SK-N-SH (cell line): Measurements from ENCODE around the gene AGRP. TPM values are rescaled to one million over a fixed set of nuclear protein-coding genes. Genes with fewer than 3 reads are reported as not detected.

Experiments
- CTCF ChIA-PET: fragments of 300-600, 350-600 bp; formaldehyde crosslinking; extraction: SDS; loops from one replicate; lab custom pipeline; 2021; lab: Yijun Ruan, JAX
- POLR2A ChIA-PET: fragments of 350-600 bp; sonication (Branson Sonifier 250); formaldehyde crosslinking; extraction: SDS; loops from one replicate; lab custom pipeline; 2020; ENCODE audit warnings: antibody characterized with exemption, inconsistent platforms; lab: Yijun Ruan, JAX
- DNase-seq: peaks from one replicate; pipeline ENCODE4 v3.0.0; 2012
- H2AFZ ChIP-seq: fragments of 200-600 bp; sonication (generic); 2 replicates; pipeline ENCODE4 v1.8.1; 2016; ENCODE audit warnings: antibody characterized with exemption, mild to moderate bottlenecking, low read depth
- H3F3A ChIP-seq: fragments of 200-600 bp; sonication (generic); replicated peaks from 2 replicates; pipeline ENCODE3; 2016; ENCODE audit warnings: antibody characterized with exemption, mild to moderate bottlenecking; ENCODE audit not compliant: insufficient read depth
- H3K27ac ChIP-seq, 2 experiments: fragments of 200-500 bp in 1 of 2; fragments of 200-600 bp in 1 of 2; sonication (Bioruptor generic) in 1 of 2; sonication (generic), shearing (Covaris generic) in 1 of 2; 2 replicates each; pipeline versions ENCODE4 v1.5.1 to v1.6.1; 2014 to 2016; ENCODE audit warnings: low read depth in 2 of 2, inconsistent platforms in 1 of 2, low read length in 1 of 2, mild to moderate bottlenecking in 1 of 2, mixed read lengths in 1 of 2
- H3K27me3 ChIP-seq: fragments of 200-600 bp; sonication (generic), shearing (Covaris generic); 2 replicates; pipeline ENCODE4 v1.6.1; 2016; ENCODE audit warnings: mixed run types; ENCODE audit not compliant: insufficient read depth
- H3K36me3 ChIP-seq, 2 experiments: fragments of 200-500 bp in 1 of 2; fragments of 200-600 bp in 1 of 2; sonication (Bioruptor generic) in 1 of 2; sonication (generic) in 1 of 2; replicated peaks in 1 of 2; 2 replicates each; pipeline versions ENCODE3 to v1.5.1; 2014 to 2016; ENCODE audit warnings: low read length in 1 of 2, mild to moderate bottlenecking in 1 of 2; ENCODE audit not compliant: insufficient read depth in 2 of 2, control insufficient read depth in 1 of 2
- H3K4me1 ChIP-seq, 2 experiments: fragments of 200-500 bp in 1 of 2; fragments of 200-600 bp in 1 of 2; sonication (Bioruptor generic) in 1 of 2; sonication (generic), shearing (Covaris generic) in 1 of 2; 2 replicates each; pipeline versions ENCODE4 v1.5.1 to v1.6.1; 2014 to 2016; ENCODE audit warnings: low read depth in 1 of 2, low read length in 1 of 2, mixed run types in 1 of 2; ENCODE audit not compliant: insufficient read depth in 2 of 2, control insufficient read depth in 1 of 2
- H3K4me2 ChIP-seq: fragments of 200-600 bp; sonication (generic), shearing (Covaris generic); 2 replicates; pipeline ENCODE4 v1.6.1; 2017; ENCODE audit warnings: mixed run types
- H3K4me3 ChIP-seq, 2 experiments: fragments of 200-500 bp in 1 of 2; fragments of 200-600 bp in 1 of 2; sonication (Bioruptor generic) in 1 of 2; sonication (generic), shearing (Covaris generic) in 1 of 2; 2 replicates each; pipeline versions ENCODE4 v1.5.1 to v1.8.1; 2014 to 2016; ENCODE audit warnings: low read depth in 2 of 2, inconsistent platforms in 1 of 2, low read length in 1 of 2, mild to moderate bottlenecking in 1 of 2, mixed read lengths in 1 of 2, moderate library complexity in 1 of 2
- H3K79me2 ChIP-seq: fragments of 200-600 bp; sonication (generic); 2 replicates; pipeline ENCODE4 v1.8.1; 2017; ENCODE audit warnings: mild to moderate bottlenecking; ENCODE audit not compliant: insufficient read depth
- H3K9ac ChIP-seq: fragments of 200-600 bp; sonication (generic); 2 replicates; pipeline ENCODE4 v1.6.1; 2017; ENCODE audit warnings: mixed run types
- H3K9me2 ChIP-seq: fragments of 200-600 bp; sonication (generic); 2 replicates; pipeline ENCODE4 v1.6.1; 2017; ENCODE audit warnings: mixed run types
- H3K9me3 ChIP-seq: fragments of 200-600 bp; sonication (generic); 2 replicates; pipeline ENCODE4 v1.6.1; 2017; ENCODE audit warnings: mixed run types, mild to moderate bottlenecking, moderate library complexity
- H4K20me1 ChIP-seq: fragments of 200-600 bp; sonication (generic); 2 replicates; pipeline ENCODE4 v1.6.1; 2017; ENCODE audit warnings: mild to moderate bottlenecking, mixed run types; ENCODE audit not compliant: insufficient read depth
- ELF1 ChIP-seq: IDR thresholded peaks from 2 replicates; pipeline ENCODE4 v1.4.0; 2012
- EP300 ChIP-seq, 2 experiments: IDR thresholded peaks; 2 replicates each; pipeline versions ENCODE4 v1.4.0 to v1.6.1; 2012; ENCODE audit warnings: borderline replicate concordance in 1 of 2, low read depth in 1 of 2, low read length in 1 of 2
- FOXM1 ChIP-seq: IDR thresholded peaks from 2 replicates; pipeline ENCODE4 v1.4.0; 2012; ENCODE audit warnings: low read depth, mild to moderate bottlenecking
- JUND ChIP-seq: IDR thresholded peaks from 2 replicates; pipeline ENCODE4 v1.4.0; 2012
- MXI1 ChIP-seq: IDR thresholded peaks from 2 replicates; pipeline ENCODE4 v1.6.1; 2012; ENCODE audit warnings: mild to moderate bottlenecking, low read depth, low read length, improper control_type of control experiment
- POLR2AphosphoS5 ChIP-seq: IDR thresholded peaks from 2 replicates; pipeline ENCODE4 v1.6.1; 2012; ENCODE audit warnings: low read depth, low read length
- RAD21 ChIP-seq: IDR thresholded peaks from 2 replicates; pipeline ENCODE4 v1.6.1; 2012; ENCODE audit warnings: mild to moderate bottlenecking, low read length
- TAF1 ChIP-seq: IDR thresholded peaks from 2 replicates; pipeline ENCODE4 v1.6.1; 2012; ENCODE audit warnings: low read depth, mild to moderate bottlenecking, low read length, moderate library complexity, borderline replicate concordance
- YY1 ChIP-seq: IDR thresholded peaks from 2 replicates; pipeline ENCODE4 v1.4.0; 2012; ENCODE audit warnings: low read depth, mild to moderate bottlenecking
- WGBS: methylation state at CpG from one replicate; pipeline ENCODE4 v1.1.6; 2017; ENCODE audit warnings: low lambda C conversion rate; 5-methylcytosine and 5-hydroxymethylcytosine counted together
- polyA plus RNA-seq, 3 experiments: library from polyadenylated mRNA; depleted of rRNA; stranded (reverse); fragments of >200 nt; gene quantifications; 2 replicates each; pipeline ENCODE4 v1.2.3, GENCODE V29; 2012
- TF ChIP-seq, protein P1 (sequence below): fragments of 150-350 bp; IDR thresholded peaks from 2 replicates; pipeline ENCODE4 v1.6.1; 2016; ENCODE audit warnings: mild to moderate bottlenecking, low read depth, low read length
- TF ChIP-seq, protein P2 (sequence below): IDR thresholded peaks from 2 replicates; pipeline ENCODE4 v1.4.0; 2012; ENCODE audit warnings: low read depth, borderline replicate concordance
- TF ChIP-seq, protein P3 (sequence below): IDR thresholded peaks from 2 replicates; pipeline ENCODE4 v1.4.0; 2012; ENCODE audit warnings: low read depth, borderline replicate concordance
- TF ChIP-seq, protein P4 (sequence below): IDR thresholded peaks from 2 replicates; pipeline ENCODE4 v1.6.1; 2012; ENCODE audit warnings: mild to moderate bottlenecking, low read depth, low read length, moderate library complexity

The AGRP gene
- polyA plus RNA-seq, 1 of the 3 experiments (the other 2 are of a cell fraction): not detected

DNA sequence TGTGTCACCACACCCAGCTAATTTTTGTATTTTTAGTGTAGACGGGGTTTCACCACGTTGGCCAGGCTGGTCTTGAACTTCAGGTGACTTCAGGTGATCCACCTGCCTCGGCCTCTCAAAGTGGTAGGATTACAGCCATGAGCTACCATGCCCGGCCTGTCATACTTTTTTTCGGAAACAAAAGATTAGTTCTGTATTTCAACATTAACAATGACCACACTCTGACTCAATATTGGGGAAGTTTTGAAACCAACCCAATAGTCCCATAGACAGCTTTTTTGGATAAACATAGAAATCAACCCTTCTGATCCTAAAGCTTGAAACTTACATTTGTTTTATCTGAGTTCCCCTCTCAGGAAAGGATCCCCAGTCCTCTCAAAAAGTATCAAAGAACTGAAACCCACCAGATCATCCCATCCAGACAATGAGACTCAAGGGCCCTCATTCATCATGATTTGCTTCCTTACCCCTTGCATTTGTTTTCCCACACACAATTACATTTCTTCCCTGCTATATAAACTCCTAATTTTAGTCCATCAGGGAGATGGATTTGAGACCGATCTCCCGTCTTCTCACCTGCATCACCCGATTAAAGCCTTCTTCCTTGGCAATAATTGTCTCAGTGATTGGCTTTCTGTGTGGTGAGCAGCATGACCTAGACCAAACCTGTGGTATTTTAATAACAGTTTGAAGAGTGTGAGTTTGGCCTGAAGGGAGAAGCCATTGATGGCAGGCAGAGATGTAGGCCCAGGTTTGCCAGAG is 7.2 kb upstream of the AGRP start:
- CTCF ChIA-PET: interaction anchor here (2.3 to 7.4 kb wide), 5 partner anchors 9 to 57 kb away, joined by 15 to 57 read pairs (median 24); partner anchors contain the start of gene ATP6V0D1
- POLR2A ChIA-PET: interaction anchor here (0.6 to 1.8 kb wide), 2 partner anchors 9 to 10 kb away, joined by 3 to 7 read pairs; partner anchors contain the start of gene ATP6V0D1

More for the DNA sequence above, 7.2 kb upstream of the AGRP start:
- 83% methylated on average over 8 of the region's 8 CpGs for WGBS
- no peak overlapping the region for H3K9ac ChIP-seq
- no peak overlapping the region for H3K4me3 ChIP-seq
- no peaks in the 10 kb centered on the region for H3K9me3 ChIP-seq
- peaks cover 0 to 6% of the 10 kb centered on the region in 2 experiments; a peak in 1 of 4 replicates for H3K4me1 ChIP-seq
- no peaks in the 10 kb centered on the region for H3K79me2 ChIP-seq
- no peaks in the 10 kb centered on the region for H4K20me1 ChIP-seq
- no peak overlapping the region for H3K4me2 ChIP-seq
- no peak for TF ChIP-seq JUND
- no peak for TF ChIP-seq EP300 (IDR thresholded peaks at IDR 0.05; ENCODE audit: borderline replicate concordance in 1 of 2, low read depth in 1 of 2, low read length in 1 of 2)
- TF ChIP-seq, protein P1, sequence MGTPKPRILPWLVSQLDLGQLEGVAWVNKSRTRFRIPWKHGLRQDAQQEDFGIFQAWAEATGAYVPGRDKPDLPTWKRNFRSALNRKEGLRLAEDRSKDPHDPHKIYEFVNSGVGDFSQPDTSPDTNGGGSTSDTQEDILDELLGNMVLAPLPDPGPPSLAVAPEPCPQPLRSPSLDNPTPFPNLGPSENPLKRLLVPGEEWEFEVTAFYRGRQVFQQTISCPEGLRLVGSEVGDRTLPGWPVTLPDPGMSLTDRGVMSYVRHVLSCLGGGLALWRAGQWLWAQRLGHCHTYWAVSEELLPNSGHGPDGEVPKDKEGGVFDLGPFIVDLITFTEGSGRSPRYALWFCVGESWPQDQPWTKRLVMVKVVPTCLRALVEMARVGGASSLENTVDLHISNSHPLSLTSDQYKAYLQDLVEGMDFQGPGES: no peak
- TF ChIP-seq, protein P2, sequence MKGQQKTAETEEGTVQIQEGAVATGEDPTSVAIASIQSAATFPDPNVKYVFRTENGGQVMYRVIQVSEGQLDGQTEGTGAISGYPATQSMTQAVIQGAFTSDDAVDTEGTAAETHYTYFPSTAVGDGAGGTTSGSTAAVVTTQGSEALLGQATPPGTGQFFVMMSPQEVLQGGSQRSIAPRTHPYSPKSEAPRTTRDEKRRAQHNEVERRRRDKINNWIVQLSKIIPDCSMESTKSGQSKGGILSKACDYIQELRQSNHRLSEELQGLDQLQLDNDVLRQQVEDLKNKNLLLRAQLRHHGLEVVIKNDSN: no peak
- no peak for TF ChIP-seq POLR2AphosphoS5
- no peak for TF ChIP-seq MXI1
- no peak for TF ChIP-seq TAF1
- TF ChIP-seq RAD21: no peak
- TF ChIP-seq, protein P3, sequence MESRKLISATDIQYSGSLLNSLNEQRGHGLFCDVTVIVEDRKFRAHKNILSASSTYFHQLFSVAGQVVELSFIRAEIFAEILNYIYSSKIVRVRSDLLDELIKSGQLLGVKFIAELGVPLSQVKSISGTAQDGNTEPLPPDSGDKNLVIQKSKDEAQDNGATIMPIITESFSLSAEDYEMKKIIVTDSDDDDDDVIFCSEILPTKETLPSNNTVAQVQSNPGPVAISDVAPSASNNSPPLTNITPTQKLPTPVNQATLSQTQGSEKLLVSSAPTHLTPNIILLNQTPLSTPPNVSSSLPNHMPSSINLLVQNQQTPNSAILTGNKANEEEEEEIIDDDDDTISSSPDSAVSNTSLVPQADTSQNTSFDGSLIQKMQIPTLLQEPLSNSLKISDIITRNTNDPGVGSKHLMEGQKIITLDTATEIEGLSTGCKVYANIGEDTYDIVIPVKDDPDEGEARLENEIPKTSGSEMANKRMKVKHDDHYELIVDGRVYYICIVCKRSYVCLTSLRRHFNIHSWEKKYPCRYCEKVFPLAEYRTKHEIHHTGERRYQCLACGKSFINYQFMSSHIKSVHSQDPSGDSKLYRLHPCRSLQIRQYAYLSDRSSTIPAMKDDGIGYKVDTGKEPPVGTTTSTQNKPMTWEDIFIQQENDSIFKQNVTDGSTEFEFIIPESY: no peak
- TF ChIP-seq FOXM1: no peak
- TF ChIP-seq, protein P4, sequence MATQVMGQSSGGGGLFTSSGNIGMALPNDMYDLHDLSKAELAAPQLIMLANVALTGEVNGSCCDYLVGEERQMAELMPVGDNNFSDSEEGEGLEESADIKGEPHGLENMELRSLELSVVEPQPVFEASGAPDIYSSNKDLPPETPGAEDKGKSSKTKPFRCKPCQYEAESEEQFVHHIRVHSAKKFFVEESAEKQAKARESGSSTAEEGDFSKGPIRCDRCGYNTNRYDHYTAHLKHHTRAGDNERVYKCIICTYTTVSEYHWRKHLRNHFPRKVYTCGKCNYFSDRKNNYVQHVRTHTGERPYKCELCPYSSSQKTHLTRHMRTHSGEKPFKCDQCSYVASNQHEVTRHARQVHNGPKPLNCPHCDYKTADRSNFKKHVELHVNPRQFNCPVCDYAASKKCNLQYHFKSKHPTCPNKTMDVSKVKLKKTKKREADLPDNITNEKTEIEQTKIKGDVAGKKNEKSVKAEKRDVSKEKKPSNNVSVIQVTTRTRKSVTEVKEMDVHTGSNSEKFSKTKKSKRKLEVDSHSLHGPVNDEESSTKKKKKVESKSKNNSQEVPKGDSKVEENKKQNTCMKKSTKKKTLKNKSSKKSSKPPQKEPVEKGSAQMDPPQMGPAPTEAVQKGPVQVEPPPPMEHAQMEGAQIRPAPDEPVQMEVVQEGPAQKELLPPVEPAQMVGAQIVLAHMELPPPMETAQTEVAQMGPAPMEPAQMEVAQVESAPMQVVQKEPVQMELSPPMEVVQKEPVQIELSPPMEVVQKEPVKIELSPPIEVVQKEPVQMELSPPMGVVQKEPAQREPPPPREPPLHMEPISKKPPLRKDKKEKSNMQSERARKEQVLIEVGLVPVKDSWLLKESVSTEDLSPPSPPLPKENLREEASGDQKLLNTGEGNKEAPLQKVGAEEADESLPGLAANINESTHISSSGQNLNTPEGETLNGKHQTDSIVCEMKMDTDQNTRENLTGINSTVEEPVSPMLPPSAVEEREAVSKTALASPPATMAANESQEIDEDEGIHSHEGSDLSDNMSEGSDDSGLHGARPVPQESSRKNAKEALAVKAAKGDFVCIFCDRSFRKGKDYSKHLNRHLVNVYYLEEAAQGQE: no peak
- no peak for TF ChIP-seq YY1
- no peak for TF ChIP-seq ELF1
- TF ChIP-seq, all 33 proteins: peak for 0
- peaks cover 5% of the 10 kb centered on the region for H3F3A ChIP-seq
- H3K36me3 ChIP-seq: peaks cover 0 to 3% of the 10 kb centered on the region in 2 experiments
- DNase-seq: no peak
- no peaks in the 10 kb centered on the region for H3K27me3 ChIP-seq
- H3K9me2 ChIP-seq: no peaks in the 10 kb centered on the region
- H3K27ac ChIP-seq: no peak overlapping the region; a peak in 1 of 4 replicates
- H2AFZ ChIP-seq: no peak overlapping the region
